Smooth muscle cell (in vitro differentiated cells): Measurements from ENCODE around the gene PCGF2. TPM values are rescaled to one million over a fixed set of nuclear protein-coding genes. Genes with fewer than 3 reads are reported as not detected.

Experiments
- DNase-seq: peaks from one replicate; lab custom pipeline; 2025; ENCODE audit not compliant: unreplicated experiment; lab: John Stamatoyannopoulos, UW
- H2AFZ ChIP-seq: fragments of 200-600 bp; sonication (generic); 2 replicates; pipeline ENCODE4 v1.6.0; 2016; ENCODE audit warnings: antibody characterized with exemption, low read depth, mild to moderate bottlenecking
- H3F3A ChIP-seq: fragments of 200-600 bp; sonication (generic); 2 replicates; pipeline ENCODE4 v1.6.0; 2017; ENCODE audit warnings: antibody characterized with exemption, low read depth
- H3K27ac ChIP-seq: fragments of 200-600 bp; sonication (generic); 2 replicates; pipeline ENCODE4 v1.5.1; 2016; ENCODE audit warnings: low read depth, mild to moderate bottlenecking
- H3K27me3 ChIP-seq: fragments of 200-600 bp; sonication (generic); 2 replicates; pipeline ENCODE4 v1.6.1; 2016; ENCODE audit warnings: low read depth, mild to moderate bottlenecking
- H3K36me3 ChIP-seq: fragments of 200-600 bp; sonication (generic); 2 replicates; pipeline ENCODE4 v1.5.1; 2016; ENCODE audit warnings: low read depth
- H3K4me1 ChIP-seq: fragments of 200-600 bp; sonication (generic); 2 replicates; pipeline ENCODE4 v1.5.1; 2016; ENCODE audit warnings: low read depth
- H3K4me2 ChIP-seq: fragments of 200-600 bp; sonication (generic); 2 replicates; pipeline ENCODE4 v1.6.0; 2016; ENCODE audit warnings: mild to moderate bottlenecking
- H3K4me3 ChIP-seq: fragments of 200-600 bp; sonication (generic); 2 replicates; pipeline ENCODE4 v1.5.1; 2016; ENCODE audit warnings: mild to moderate bottlenecking
- H3K79me2 ChIP-seq: fragments of 200-600 bp; sonication (generic); 2 replicates; pipeline ENCODE4 v1.6.0; 2016; ENCODE audit warnings: low read depth, mild to moderate bottlenecking
- H3K9ac ChIP-seq: fragments of 200-600 bp; sonication (generic); 2 replicates; pipeline ENCODE4 v1.6.0; 2016; ENCODE audit warnings: low read depth
- H3K9me3 ChIP-seq: fragments of 200-600 bp; sonication (generic); replicated peaks from 2 replicates; pipeline ENCODE4 v1.5.1; 2016; ENCODE audit warnings: low read depth
- H4K20me1 ChIP-seq: fragments of 200-600 bp; sonication (generic); 2 replicates; pipeline ENCODE4 v1.6.0; 2016; ENCODE audit warnings: low read depth
- WGBS: methylation state at CpG from one replicate; pipeline ENCODE4 v1.1.7; 2016; ENCODE audit warnings: low lambda C conversion rate; 5-methylcytosine and 5-hydroxymethylcytosine counted together
- polyA plus RNA-seq: library from polyadenylated mRNA; unstranded; fragments of >200 nt; fragmentation: Nextera tagmentation; extraction: Ambion mirVana; gene quantifications from 2 replicates; pipeline ENCODE4 v1.2.1, GENCODE V29; 2016
- total RNA-seq: library from RNA; depleted of rRNA; stranded (reverse); fragments of >200 nt; gene quantifications from 2 replicates; pipeline ENCODE4 v1.2.3, GENCODE V29; 2014
- TF ChIP-seq, protein P1 (sequence below): fragments of 200-600 bp; sonication (generic); IDR thresholded peaks from 2 replicates; pipeline ENCODE4 v1.5.1; 2017; ENCODE audit warnings: borderline replicate concordance, mild to moderate bottlenecking, antibody characterized with exemption; ENCODE audit not compliant: insufficient read depth, poor library complexity, severe bottlenecking

The PCGF2 gene
- total and polyA plus RNA-seq, 2 experiments from 2014 or later: 6.1 to 11.6 TPM

DNA sequence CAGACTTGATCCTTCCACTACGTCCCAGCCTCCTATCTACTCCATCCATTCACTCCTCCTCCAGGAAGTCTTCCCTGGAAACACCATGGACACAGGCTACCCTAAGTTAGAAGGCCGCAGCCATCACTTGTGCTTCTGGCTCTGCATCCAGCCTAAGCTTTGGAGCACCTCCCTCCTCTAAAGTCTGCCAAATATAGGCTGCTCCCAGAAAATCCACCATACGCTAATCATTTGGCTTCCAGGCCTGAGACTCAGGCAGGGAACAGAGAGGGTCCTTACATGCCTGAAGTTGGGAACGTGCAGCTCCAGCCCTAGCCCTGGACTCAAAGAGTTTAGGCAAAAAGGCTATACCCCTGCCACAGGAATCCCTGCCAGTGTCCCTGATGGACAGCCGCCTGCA lies 6.7 kb downstream of the PCGF2 start:
- no peaks in the 10 kb centered on the region for H3K36me3 ChIP-seq
- no peak overlapping the region for H3K9ac ChIP-seq
- H2AFZ ChIP-seq: no peak overlapping the region
- H3K4me2 ChIP-seq: no peak overlapping the region
- H3K27me3 ChIP-seq: no peaks in the 10 kb centered on the region
- no peaks in the 10 kb centered on the region for H3K9me3 ChIP-seq
- H3F3A ChIP-seq: no peaks in the 10 kb centered on the region
- H3K4me1 ChIP-seq: peaks cover 7% of the 10 kb centered on the region
- H3K79me2 ChIP-seq: peaks cover 59% of the 10 kb centered on the region
- TF ChIP-seq, protein P1, sequence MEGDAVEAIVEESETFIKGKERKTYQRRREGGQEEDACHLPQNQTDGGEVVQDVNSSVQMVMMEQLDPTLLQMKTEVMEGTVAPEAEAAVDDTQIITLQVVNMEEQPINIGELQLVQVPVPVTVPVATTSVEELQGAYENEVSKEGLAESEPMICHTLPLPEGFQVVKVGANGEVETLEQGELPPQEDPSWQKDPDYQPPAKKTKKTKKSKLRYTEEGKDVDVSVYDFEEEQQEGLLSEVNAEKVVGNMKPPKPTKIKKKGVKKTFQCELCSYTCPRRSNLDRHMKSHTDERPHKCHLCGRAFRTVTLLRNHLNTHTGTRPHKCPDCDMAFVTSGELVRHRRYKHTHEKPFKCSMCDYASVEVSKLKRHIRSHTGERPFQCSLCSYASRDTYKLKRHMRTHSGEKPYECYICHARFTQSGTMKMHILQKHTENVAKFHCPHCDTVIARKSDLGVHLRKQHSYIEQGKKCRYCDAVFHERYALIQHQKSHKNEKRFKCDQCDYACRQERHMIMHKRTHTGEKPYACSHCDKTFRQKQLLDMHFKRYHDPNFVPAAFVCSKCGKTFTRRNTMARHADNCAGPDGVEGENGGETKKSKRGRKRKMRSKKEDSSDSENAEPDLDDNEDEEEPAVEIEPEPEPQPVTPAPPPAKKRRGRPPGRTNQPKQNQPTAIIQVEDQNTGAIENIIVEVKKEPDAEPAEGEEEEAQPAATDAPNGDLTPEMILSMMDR: no peak
- H4K20me1 ChIP-seq: peaks cover 82% of the 10 kb centered on the region
- no peak overlapping the region for H3K27ac ChIP-seq
- WGBS: 90% methylated on average over 5 of the region's 5 CpGs
- H3K4me3 ChIP-seq: no peak overlapping the region
- no peak for DNase-seq

DNA sequence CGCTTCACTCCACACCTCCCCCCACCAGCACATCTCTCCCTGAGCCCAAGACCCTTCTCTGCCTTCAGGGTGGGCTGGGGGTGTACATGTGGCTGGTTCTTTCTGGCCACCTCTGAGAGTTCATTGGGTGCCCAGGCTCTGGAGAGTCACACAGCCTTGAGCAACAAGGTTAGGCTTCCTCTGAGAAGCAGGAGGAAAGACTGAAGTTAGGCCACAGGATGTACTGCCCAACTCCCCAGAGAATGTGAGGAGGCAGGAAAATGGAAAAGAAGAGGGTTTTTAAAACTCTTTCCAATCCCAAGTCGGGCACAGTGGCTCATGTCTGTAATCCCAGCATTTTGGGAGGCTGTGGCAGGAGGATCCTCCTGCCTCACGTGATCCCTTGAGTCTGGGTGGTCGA lies 7.3 kb downstream of the PCGF2 start:
- H3K4me3 ChIP-seq: no peak overlapping the region
- H3K79me2 ChIP-seq: peaks cover 53% of the 10 kb centered on the region
- no peaks in the 10 kb centered on the region for H3K9me3 ChIP-seq
- H3K27me3 ChIP-seq: no peaks in the 10 kb centered on the region
- H3K27ac ChIP-seq: no peak overlapping the region
- H3K4me1 ChIP-seq: peaks cover under 1% of the 10 kb centered on the region
- no peak for DNase-seq
- no peaks in the 10 kb centered on the region for H3K36me3 ChIP-seq
- WGBS: 92% methylated on average over 4 of the region's 4 CpGs
- no peak overlapping the region for H3K4me2 ChIP-seq
- TF ChIP-seq, protein P1: no peak
- H2AFZ ChIP-seq: no peak overlapping the region
- peaks cover 78% of the 10 kb centered on the region for H4K20me1 ChIP-seq
- H3F3A ChIP-seq: no peaks in the 10 kb centered on the region
- no peak overlapping the region for H3K9ac ChIP-seq

DNA sequence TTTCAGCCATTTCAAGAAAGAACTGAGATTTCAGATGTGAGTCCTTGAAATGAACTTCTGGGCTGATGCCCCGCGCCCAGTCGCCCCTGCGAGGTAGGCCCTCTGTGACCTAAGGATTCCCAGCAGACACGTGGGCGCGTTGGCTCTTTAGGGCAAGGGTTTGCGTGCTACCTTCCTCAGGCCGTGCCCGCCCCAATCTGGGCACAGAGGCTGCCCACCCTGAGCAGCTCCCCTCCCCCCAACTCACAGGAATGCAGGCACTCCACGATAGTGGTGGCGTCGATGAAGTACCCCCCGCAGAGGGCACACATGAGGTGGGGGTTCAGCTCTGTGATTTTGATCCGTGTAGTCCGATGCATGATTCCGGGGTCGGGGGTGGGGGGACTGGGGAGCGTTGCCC lies 8.1 kb downstream of the PCGF2 start:
- Histone ChIP-seq H2AFZ (no peak overlapping the region), H3K27me3 (no peaks in the 10 kb centered on the region), H3K4me2 (no peak overlapping the region), H3K4me1 (no peaks in the 10 kb centered on the region), H3K9ac (no peak overlapping the region), H3K4me3 (no peak overlapping the region), H3K9me3 (no peaks in the 10 kb centered on the region), H3F3A (no peaks in the 10 kb centered on the region), H3K36me3 (no peaks in the 10 kb centered on the region), H3K27ac (no peak overlapping the region), H4K20me1 (peaks cover 78% of the 10 kb centered on the region), H3K79me2 (peaks cover 45% of the 10 kb centered on the region)
- 97% methylated on average over 19 of the region's 19 CpGs for WGBS
- TF ChIP-seq, protein P1: no peak
- DNase-seq: no peak

DNA sequence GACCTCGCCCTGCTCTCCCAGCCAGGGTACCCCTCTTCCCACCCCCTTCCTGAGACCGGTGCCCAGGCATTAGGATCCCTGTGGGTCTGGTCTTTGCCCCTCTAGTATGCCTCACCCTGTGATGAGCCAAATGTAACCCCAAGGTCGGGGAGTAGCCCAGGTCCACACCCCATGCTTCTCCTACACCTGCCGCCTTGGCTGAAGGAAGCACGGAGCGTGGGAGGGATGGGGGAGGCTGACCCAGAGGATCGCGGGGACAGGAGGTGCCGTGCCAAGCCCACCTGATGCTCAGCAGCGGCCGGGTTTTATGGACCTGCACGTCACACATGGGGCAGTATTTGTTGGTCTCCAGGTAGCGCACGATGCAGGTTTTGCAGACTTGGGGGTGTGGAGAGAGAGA lies 8.8 kb downstream of the PCGF2 start:
- Histone ChIP-seq H3K27ac (no peak overlapping the region), H3K79me2 (peaks cover 38% of the 10 kb centered on the region), H3K4me1 (no peaks in the 10 kb centered on the region), H4K20me1 (peaks cover 78% of the 10 kb centered on the region), H3K36me3 (no peaks in the 10 kb centered on the region), H2AFZ (no peak overlapping the region), H3K4me3 (no peak overlapping the region), H3K27me3 (no peaks in the 10 kb centered on the region), H3K4me2 (no peak overlapping the region), H3K9me3 (no peaks in the 10 kb centered on the region), H3K9ac (no peak overlapping the region), H3F3A (no peaks in the 10 kb centered on the region)
- 97% methylated on average over 14 of the region's 14 CpGs for WGBS
- no peak for DNase-seq
- TF ChIP-seq, protein P1: no peak
